WERI-Rb-1 (cell line): Measurements from ENCODE around the gene ZCCHC3.
"Not testable (repeated sequence)": the region's sequence is repeated elsewhere in the genome, so short reads cannot be mapped to it uniquely, and the experiment has no call there.

Experiments used
- DNase-seq: peaks from one replicate; pipeline ENCODE4 v3.0.0-alpha.2; 2020
- H3K27ac ChIP-seq: fragments of 250-450 bp; sonication (Bioruptor Pico); 2 replicates; pipeline ENCODE4 v1.5.1; 2020; ENCODE audit warnings: mild to moderate bottlenecking, moderate library complexity
- H3K27me3 ChIP-seq: fragments of 250-450 bp; sonication (Bioruptor Pico); 2 replicates; pipeline ENCODE4 v1.5.1; 2021; ENCODE audit warnings: mild to moderate bottlenecking, low read depth, moderate library complexity; ENCODE audit not compliant: insufficient read depth, severe bottlenecking
- H3K36me3 ChIP-seq: fragments of 250-450 bp; sonication (Bioruptor Pico); 2 replicates; pipeline ENCODE4 v1.5.1; 2020; ENCODE audit warnings: mild to moderate bottlenecking, moderate library complexity
- H3K4me3 ChIP-seq: 2 replicates; pipeline ENCODE4 v1.5.1; 2011; ENCODE audit warnings: low read depth, mild to moderate bottlenecking, control low read depth, low read length
- H3K9me3 ChIP-seq: fragments of 250-450 bp; sonication (Bioruptor Pico); 2 replicates; pipeline ENCODE4 v1.5.1; 2021; ENCODE audit warnings: mild to moderate bottlenecking, moderate library complexity; ENCODE audit not compliant: severe bottlenecking
- CTCF ChIP-seq: IDR thresholded peaks from 2 replicates; pipeline ENCODE4 v1.5.1; 2011; ENCODE audit warnings: low read depth, mild to moderate bottlenecking, control low read depth, inconsistent platforms, low read length

The ZCCHC3 gene

GRCh38 chr20:329851-330232 is 32.5 kb downstream of the ZCCHC3 start:
- TF ChIP-seq CTCF = no peak
- Histone ChIP-seq H3K27me3 (no peaks in the 10 kb centered on the region), H3K9me3 (no peaks in the 10 kb centered on the region), H3K27ac (peak overlapping the region; percentile 84), H3K36me3 (peaks cover 30% of the 10 kb centered on the region), H3K4me3 (no peak overlapping the region)
- peak; percentile 32 for DNase-seq

- Histone ChIP-seq H3K9me3 (no peaks in the 10 kb centered on the region), H3K27me3 (no peaks in the 10 kb centered on the region), H3K36me3 (peaks cover 30% of the 10 kb centered on the region), H3K4me3 (no peak overlapping the region), H3K27ac (peak overlapping the region; percentile 84)
- DNase-seq = peak; percentile 69
- peak; percentile 86 for TF ChIP-seq CTCF
Observed at GRCh38 chr20:330233-331149, 33.1 kb downstream of the ZCCHC3 start.

- no peak for DNase-seq
- Histone ChIP-seq H3K4me3 (no peak overlapping the region), H3K9me3 (no peaks in the 10 kb centered on the region), H3K27ac (no peak overlapping the region), H3K36me3 (peaks cover 6% of the 10 kb centered on the region), H3K27me3 (no peaks in the 10 kb centered on the region)
- TF ChIP-seq CTCF = no peak
Observed at GRCh38 chr20:334578-334977, 37.2 kb downstream of the ZCCHC3 start.

GRCh38 chr20:336040-336439 is 38.7 kb downstream of the ZCCHC3 start:
- not testable (repeated sequence) for H3K27me3 ChIP-seq, H3K9me3 ChIP-seq, H3K27ac ChIP-seq, H3K4me3 ChIP-seq, H3K36me3 ChIP-seq, DNase-seq

GRCh38 chr20:341682-342081 is 44.3 kb downstream of the ZCCHC3 start:
- Histone ChIP-seq H3K27me3 (no peaks in the 10 kb centered on the region), H3K27ac (no peak overlapping the region), H3K4me3 (no peak overlapping the region), H3K9me3 (no peaks in the 10 kb centered on the region), H3K36me3 (peaks cover 7% of the 10 kb centered on the region)
- TF ChIP-seq CTCF = no peak
- no peak for DNase-seq

GRCh38 chr20:343107-343506 is 45.7 kb downstream of the ZCCHC3 start:
- Histone ChIP-seq H3K27ac (no peak overlapping the region), H3K4me3 (no peak overlapping the region), H3K36me3 (peaks cover 7% of the 10 kb centered on the region), H3K27me3 (no peaks in the 10 kb centered on the region), H3K9me3 (no peaks in the 10 kb centered on the region)
- TF ChIP-seq CTCF = no peak
- no peak for DNase-seq
